K562 (cell line): ENCODE results near the gene OR5H2. TPM values are rescaled to one million over a fixed set of nuclear protein-coding genes. Genes with fewer than 3 reads are reported as not detected.

Experiments
- GABPA ChIP-seq: fragments of 200-800 bp; sonication (Bioruptor generic); conservative IDR thresholded peaks from 2 replicates; pipeline ENCODE4 v1.6.1; 2016; ENCODE audit warnings: low read depth, missing genetic modification characterization, missing compliant biosample characterization
- NR2F6 ChIP-seq: fragments of 450-650 bp; formaldehyde crosslinking; IDR thresholded peaks from 2 replicates; pipeline ENCODE4 v1.4.0; 2020; ENCODE audit warnings: mild to moderate bottlenecking
- OTX1 ChIP-seq: fragments of 450-650 bp; formaldehyde crosslinking; IDR thresholded peaks from 2 replicates; pipeline ENCODE4 v1.4.0; 2022; ENCODE audit warnings: mild to moderate bottlenecking
- PML ChIP-seq: IDR thresholded peaks from 2 replicates; pipeline ENCODE4 v1.6.1; 2012; ENCODE audit warnings: low read length, inconsistent platforms
- TSC22D4 ChIP-seq: fragments of 450-650 bp; IDR thresholded peaks from 2 replicates; pipeline ENCODE4 v1.6.1; 2016; ENCODE audit warnings: missing genetic modification characterization, missing biosample characterization, control low read depth
- ZNF583 ChIP-seq: fragments of 250-450 bp; sonication (Bioruptor Pico); IDR thresholded peaks from 2 replicates; pipeline ENCODE4 v1.4.0; 2020
- ZNF76 ChIP-seq: fragments of 250-450 bp; sonication (Bioruptor Pico); IDR thresholded peaks from 2 replicates; pipeline ENCODE4 v1.4.0; 2020; ENCODE audit warnings: mild to moderate bottlenecking, moderate library complexity, borderline replicate concordance
- polyA plus RNA-seq, 8 experiments: library from polyadenylated mRNA; depleted of rRNA in 4 of 8; stranded (reverse) in 5 of 8; unstranded in 3 of 8; fragments of >200 nt; fragmentation: Nextera tagmentation in 2 of 8; fragmentation: Illumina TruSeq in 1 of 8; extraction: Ambion mirVana in 2 of 8; extraction: Trizol in 1 of 8; gene quantifications; 2 replicates each; pipeline versions ENCODE4 v1.2.1 to v1.2.3, GENCODE V29; 2011 to 2014; ENCODE audit warnings: inconsistent platforms in 1 of 8, missing spikeins in 1 of 8
- total RNA-seq, 7 experiments: library from RNA; depleted of rRNA in 6 of 7; stranded (reverse); fragments of >200 nt in 6 of 7; fragmentation: Illumina TruSeq in 2 of 7; extraction: Trizol in 2 of 7; gene quantifications; 2 replicates each; pipeline versions ENCODE4 v1.2.1 to v1.2.3, GENCODE V29; 2011 to 2021; ENCODE audit warnings: low replicate concordance in 1 of 7
- TF ChIP-seq, protein P1 (sequence below): fragments of 450-650 bp; IDR thresholded peaks from 2 replicates; pipeline ENCODE4 v1.6.1; 2018; ENCODE audit warnings: mild to moderate bottlenecking, low read depth; ENCODE audit not compliant: partially characterized antibody
- TF ChIP-seq, protein P2 (sequence below): fragments of 250-450 bp; sonication (Bioruptor Pico); IDR thresholded peaks from 2 replicates; pipeline ENCODE4 v1.4.0; 2020; ENCODE audit warnings: mild to moderate bottlenecking, moderate library complexity, borderline replicate concordance
- TF ChIP-seq, protein P3 (sequence below): fragments of 250-450 bp; sonication (Bioruptor Pico); IDR thresholded peaks from 2 replicates; pipeline ENCODE4 v1.4.0; 2020; ENCODE audit warnings: mild to moderate bottlenecking, moderate library complexity
- TF ChIP-seq, protein P4 (sequence below): fragments of 250-450 bp; sonication (Bioruptor Pico); IDR thresholded peaks from 2 replicates; pipeline ENCODE4 v1.8.0; 2021; ENCODE audit warnings: moderate library complexity, mild to moderate bottlenecking, inconsistent platforms

OR5H2 gene
- total and polyA plus RNA-seq, 9 of the 15 experiments (the other 6 are each of a cell fraction or from before 2014, with no cell fraction given) = not detected

DNA sequence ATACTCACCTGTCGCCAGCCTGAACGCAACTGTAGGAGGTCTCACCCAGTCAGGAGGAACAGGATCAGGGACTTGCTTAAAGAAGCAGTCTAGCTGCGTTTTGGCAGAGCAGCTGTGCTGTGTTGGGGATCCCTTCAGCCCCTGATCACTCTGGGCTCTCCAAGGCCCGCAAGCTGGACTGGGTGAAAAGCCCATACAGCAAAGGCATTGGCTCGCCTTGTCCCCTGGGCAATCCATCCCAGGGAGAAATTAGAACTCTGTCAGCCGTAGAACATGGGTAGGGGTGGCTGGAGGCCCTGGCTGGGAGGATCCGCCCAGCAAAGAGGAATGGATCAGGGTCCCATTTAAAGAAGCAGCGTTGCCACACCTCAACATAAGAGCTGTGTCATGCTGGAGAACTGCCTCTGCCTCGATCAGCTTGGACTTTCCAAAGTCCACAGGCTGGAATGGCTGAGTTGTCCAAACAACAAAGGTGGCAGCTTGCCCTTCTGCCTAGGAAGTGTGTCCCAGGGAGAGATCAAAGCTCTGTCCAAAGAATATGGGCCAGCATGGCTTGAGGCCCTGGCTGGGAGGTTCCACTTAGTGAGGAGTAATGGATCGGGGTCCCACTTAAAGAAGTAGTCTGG lies 9.1 kb downstream of the OR5H2 start (continued):
- TF ChIP-seq, protein P1, sequence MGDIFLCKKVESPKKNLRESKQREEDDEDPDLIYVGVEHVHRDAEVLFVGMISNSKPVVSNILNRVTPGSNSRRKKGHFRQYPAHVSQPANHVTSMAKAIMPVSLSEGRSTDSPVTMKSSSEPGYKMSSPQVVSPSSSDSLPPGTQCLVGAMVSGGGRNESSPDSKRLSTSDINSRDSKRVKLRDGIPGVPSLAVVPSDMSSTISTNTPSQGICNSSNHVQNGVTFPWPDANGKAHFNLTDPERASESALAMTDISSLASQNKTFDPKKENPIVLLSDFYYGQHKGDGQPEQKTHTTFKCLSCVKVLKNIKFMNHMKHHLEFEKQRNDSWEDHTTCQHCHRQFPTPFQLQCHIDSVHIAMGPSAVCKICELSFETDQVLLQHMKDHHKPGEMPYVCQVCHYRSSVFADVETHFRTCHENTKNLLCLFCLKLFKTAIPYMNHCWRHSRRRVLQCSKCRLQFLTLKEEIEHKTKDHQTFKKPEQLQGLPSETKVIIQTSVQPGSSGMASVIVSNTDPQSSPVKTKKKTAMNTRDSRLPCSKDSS = no peak
- TF ChIP-seq ZNF583 (CRISPR knock-in tag) (no peak), NR2F6 (CRISPR knock-in tag) (no peak), GABPA (tag) (no peak), PML (no peak), ZNF76 (no peak), OTX1 (no peak), TSC22D4 (tag) (no peak)
- TF ChIP-seq, protein P2, sequence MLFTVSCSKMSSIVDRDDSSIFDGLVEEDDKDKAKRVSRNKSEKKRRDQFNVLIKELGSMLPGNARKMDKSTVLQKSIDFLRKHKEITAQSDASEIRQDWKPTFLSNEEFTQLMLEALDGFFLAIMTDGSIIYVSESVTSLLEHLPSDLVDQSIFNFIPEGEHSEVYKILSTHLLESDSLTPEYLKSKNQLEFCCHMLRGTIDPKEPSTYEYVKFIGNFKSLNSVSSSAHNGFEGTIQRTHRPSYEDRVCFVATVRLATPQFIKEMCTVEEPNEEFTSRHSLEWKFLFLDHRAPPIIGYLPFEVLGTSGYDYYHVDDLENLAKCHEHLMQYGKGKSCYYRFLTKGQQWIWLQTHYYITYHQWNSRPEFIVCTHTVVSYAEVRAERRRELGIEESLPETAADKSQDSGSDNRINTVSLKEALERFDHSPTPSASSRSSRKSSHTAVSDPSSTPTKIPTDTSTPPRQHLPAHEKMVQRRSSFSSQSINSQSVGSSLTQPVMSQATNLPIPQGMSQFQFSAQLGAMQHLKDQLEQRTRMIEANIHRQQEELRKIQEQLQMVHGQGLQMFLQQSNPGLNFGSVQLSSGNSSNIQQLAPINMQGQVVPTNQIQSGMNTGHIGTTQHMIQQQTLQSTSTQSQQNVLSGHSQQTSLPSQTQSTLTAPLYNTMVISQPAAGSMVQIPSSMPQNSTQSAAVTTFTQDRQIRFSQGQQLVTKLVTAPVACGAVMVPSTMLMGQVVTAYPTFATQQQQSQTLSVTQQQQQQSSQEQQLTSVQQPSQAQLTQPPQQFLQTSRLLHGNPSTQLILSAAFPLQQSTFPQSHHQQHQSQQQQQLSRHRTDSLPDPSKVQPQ (CRISPR knock-in tag) = no peak
- TF ChIP-seq, protein P3, sequence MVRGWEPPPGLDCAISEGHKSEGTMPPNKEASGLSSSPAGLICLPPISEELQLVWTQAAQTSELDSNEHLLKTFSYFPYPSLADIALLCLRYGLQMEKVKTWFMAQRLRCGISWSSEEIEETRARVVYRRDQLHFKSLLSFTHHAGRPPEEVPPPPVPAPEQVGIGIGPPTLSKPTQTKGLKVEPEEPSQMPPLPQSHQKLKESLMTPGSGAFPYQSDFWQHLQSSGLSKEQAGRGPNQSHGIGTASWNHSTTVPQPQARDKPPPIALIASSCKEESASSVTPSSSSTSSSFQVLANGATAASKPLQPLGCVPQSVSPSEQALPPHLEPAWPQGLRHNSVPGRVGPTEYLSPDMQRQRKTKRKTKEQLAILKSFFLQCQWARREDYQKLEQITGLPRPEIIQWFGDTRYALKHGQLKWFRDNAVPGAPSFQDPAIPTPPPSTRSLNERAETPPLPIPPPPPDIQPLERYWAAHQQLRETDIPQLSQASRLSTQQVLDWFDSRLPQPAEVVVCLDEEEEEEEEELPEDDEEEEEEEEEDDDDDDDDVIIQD = no peak
- TF ChIP-seq, protein P4, sequence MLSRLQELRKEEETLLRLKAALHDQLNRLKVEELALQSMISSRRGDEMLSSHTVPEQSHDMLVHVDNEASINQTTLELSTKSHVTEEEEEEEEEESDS (CRISPR knock-in tag) = no peak
